K562 (cell line): Measurements from ENCODE around the gene KIAA1210. TPM values are rescaled to one million over a fixed set of nuclear protein-coding genes. Genes with fewer than 3 reads are reported as not detected.

Experiments
- ATAC-seq: fragments of 200-7000 bp; cut with Tn5 transposase; 3 replicates; pipeline ENCODE4 v1.9.1; 2020; ENCODE audit warnings: moderate library complexity
- BruUV-seq: library from RNA; stranded (reverse); fragments of 400-500 nt; replicated peaks from 2 replicates; lab custom pipeline; 2021; lab: Mats Ljungman, UMichigan
- CTCF ChIA-PET: fragments of 300-600 bp; formaldehyde crosslinking; extraction: SDS; loops from one replicate; lab custom pipeline; 2021; ENCODE audit warnings: low intra/inter-chr PET ratio; lab: Yijun Ruan, JAX
- POLR2A ChIA-PET: fragments of 300-600, 350-650 bp; sonication (Branson Sonifier 250); formaldehyde crosslinking; extraction: SDS; loops from one replicate; lab custom pipeline; 2021; ENCODE audit warnings: antibody characterized with exemption, inconsistent platforms; lab: Yijun Ruan, JAX
- DNase-seq, 4 experiments: peaks; one replicate each; pipeline versions ENCODE4 v3.0.0 to v3.0.0-alpha.2; 2011 to 2018; ENCODE audit warnings: low spot score in 3 of 4, mixed read lengths in 3 of 4; ENCODE audit errors: extremely low read depth in 1 of 4
- FAIRE-seq: peaks from 2 replicates; lab custom pipeline; 2011; peaks lifted over from hg19 to GRCh38; lab: Jason Lieb, UNC
- H2AFZ ChIP-seq: 2 replicates; pipeline ENCODE4 v1.6.0; 2011; ENCODE audit warnings: low read depth, low read length, control low read depth, inconsistent platforms
- H3K27ac ChIP-seq: fragments of 200-600 bp; 3 replicates; pipeline ENCODE4 v1.8.0; 2011; ENCODE audit warnings: low read depth, mild to moderate bottlenecking, control low read depth, inconsistent platforms, low read length, moderate library complexity, mixed read lengths; ENCODE audit errors: extremely low read depth
- H3K27me3 ChIP-seq, 2 experiments: fragments of 300-600 bp in 1 of 2; 2 replicates in 1 of 2; 3 replicates in 1 of 2; pipeline versions ENCODE4 v1.6.0 to v1.8.0; 2011; ENCODE audit warnings: inconsistent platforms in 2 of 2, low read length in 2 of 2, mild to moderate bottlenecking in 1 of 2, mixed read lengths in 1 of 2, moderate library complexity in 1 of 2; ENCODE audit not compliant: control insufficient read depth in 2 of 2, insufficient read depth in 2 of 2
- H3K36me3 ChIP-seq: fragments of 300-600 bp; 3 replicates; pipeline ENCODE4 v1.8.0; 2011; ENCODE audit warnings: mild to moderate bottlenecking, low read length, inconsistent platforms; ENCODE audit not compliant: control insufficient read depth, insufficient read depth
- H3K4me1 ChIP-seq, 2 experiments: fragments of 200-600 bp in 1 of 2; replicated peaks in 1 of 2; 2 replicates in 1 of 2; 3 replicates in 1 of 2; pipeline versions ENCODE4 v1.5.1 to v1.8.0; 2011; ENCODE audit warnings: inconsistent platforms in 2 of 2, low read length in 2 of 2, mild to moderate bottlenecking in 1 of 2, mixed read lengths in 1 of 2, moderate library complexity in 1 of 2; ENCODE audit not compliant: control insufficient read depth in 2 of 2, insufficient read depth in 2 of 2
- H3K4me2 ChIP-seq: 2 replicates; pipeline ENCODE4 v1.6.1; 2011; ENCODE audit warnings: low read length, control low read depth, inconsistent platforms, mixed read lengths; ENCODE audit not compliant: insufficient read depth
- H3K4me3 ChIP-seq: fragments of 200-600 bp; sonication (generic), shearing (Covaris generic); 2 replicates; pipeline ENCODE4 v1.5.1; 2016; ENCODE audit warnings: control low read depth, inconsistent platforms
- H3K79me2 ChIP-seq: fragments of 200-600 bp; 3 replicates; pipeline ENCODE4 v1.8.0; 2011; ENCODE audit warnings: low read length, inconsistent platforms; ENCODE audit not compliant: control insufficient read depth, insufficient read depth
- H3K9ac ChIP-seq, 2 experiments: 2 replicates each; pipeline versions ENCODE4 v1.6.0 to v1.6.1; 2011; ENCODE audit warnings: low read depth in 2 of 2, low read length in 2 of 2, control low read depth in 1 of 2, inconsistent platforms in 1 of 2, mild to moderate bottlenecking in 1 of 2, mixed read lengths in 1 of 2; ENCODE audit not compliant: insufficient read depth in 1 of 2
- H3K9me1 ChIP-seq: one replicate; pipeline ENCODE4 v1.6.0; 2011; ENCODE audit warnings: inconsistent platforms, mild to moderate bottlenecking, low read length, moderate library complexity; ENCODE audit not compliant: control insufficient read depth, insufficient read depth
- H3K9me3 ChIP-seq: replicated peaks from 2 replicates; pipeline ENCODE4 v1.5.1; 2011; ENCODE audit warnings: low read depth, low read length, inconsistent platforms; ENCODE audit not compliant: control insufficient read depth, insufficient read depth
- H4K20me1 ChIP-seq: replicated peaks from 2 replicates; pipeline ENCODE4 v1.6.1; 2011; ENCODE audit warnings: low read length, inconsistent platforms, mixed read lengths; ENCODE audit not compliant: control insufficient read depth, insufficient read depth
- ATF3 ChIP-seq, 2 experiments: fragments of 450-650 bp in 1 of 2; sonication (generic) in 1 of 2; formaldehyde crosslinking in 1 of 2; IDR thresholded peaks in 1 of 2; conservative IDR thresholded peaks in 1 of 2; 2 replicates each; pipeline versions ENCODE4 v1.6.1 to v1.8.1; 2016 to 2023; ENCODE audit warnings: mild to moderate bottlenecking in 2 of 2, moderate library complexity in 2 of 2, inconsistent platforms in 1 of 2, missing genetic modification reagents in 1 of 2
- E2F6 ChIP-seq, 2 experiments: IDR thresholded peaks; 2 replicates each; pipeline ENCODE4 v1.6.1; 2011; ENCODE audit warnings: borderline replicate concordance in 1 of 2, control low read depth in 1 of 2, low read depth in 1 of 2, low read length in 1 of 2, mild to moderate bottlenecking in 1 of 2, mixed read lengths in 1 of 2, moderate library complexity in 1 of 2; ENCODE audit not compliant: insufficient read depth in 1 of 2, insufficient read length in 1 of 2, poor library complexity in 1 of 2, severe bottlenecking in 1 of 2; ENCODE audit errors: extremely low read depth in 1 of 2
- HDAC2 ChIP-seq: fragments of 450-650 bp; IDR thresholded peaks from 2 replicates; pipeline ENCODE4 v1.6.1; 2016; ENCODE audit warnings: mild to moderate bottlenecking
- TFAP4 ChIP-seq: sonication (generic); formaldehyde crosslinking; IDR thresholded peaks from 2 replicates; pipeline ENCODE4 v1.8.0; 2022; ENCODE audit warnings: missing genetic modification reagents, mild to moderate bottlenecking, moderate library complexity, borderline replicate concordance
- ZNF253 ChIP-seq: fragments of 250-450 bp; sonication (Bioruptor Pico); conservative IDR thresholded peaks from 2 replicates; pipeline ENCODE4 v1.6.1; 2021; ENCODE audit warnings: mild to moderate bottlenecking
- in situ Hi-C: fragments of 300-500 bp; cut with MboI; formaldehyde crosslinking; loops from 4 replicates; pipeline ENCODE4 v1.15.0; 2018; ENCODE audit warnings: inconsistent platforms, mixed read lengths
- intact Hi-C: fragments of 100-400 bp; cut with micrococcal nuclease; formaldehyde crosslinking; loops from 2 replicates; pipeline ENCODE4 v1.14.2; 2022
- polyA plus RNA-seq, 8 experiments: library from polyadenylated mRNA; depleted of rRNA in 4 of 8; stranded (reverse) in 5 of 8; unstranded in 3 of 8; fragments of >200 nt; fragmentation: Nextera tagmentation in 2 of 8; fragmentation: Illumina TruSeq in 1 of 8; extraction: Ambion mirVana in 2 of 8; extraction: Trizol in 1 of 8; gene quantifications; 2 replicates each; pipeline versions ENCODE4 v1.2.1 to v1.2.3, GENCODE V29; 2011 to 2014; ENCODE audit warnings: inconsistent platforms in 1 of 8, missing spikeins in 1 of 8
- total RNA-seq, 7 experiments: library from RNA; depleted of rRNA in 6 of 7; stranded (reverse); fragments of >200 nt in 6 of 7; fragmentation: Illumina TruSeq in 2 of 7; extraction: Trizol in 2 of 7; gene quantifications; 2 replicates each; pipeline versions ENCODE4 v1.2.1 to v1.2.3, GENCODE V29; 2011 to 2021; ENCODE audit warnings: low replicate concordance in 1 of 7
- TF ChIP-seq, protein P1 (sequence below): fragments of 450-650 bp; IDR thresholded peaks from 2 replicates; pipeline ENCODE4 v1.6.1; 2017; ENCODE audit warnings: antibody characterized with exemption
- TF ChIP-seq, protein P2 (sequence below): sonication (generic); formaldehyde crosslinking; IDR thresholded peaks from 2 replicates; pipeline ENCODE4 v1.8.0; 2023; ENCODE audit warnings: mild to moderate bottlenecking, missing genetic modification reagents
- TF ChIP-seq, protein P3 (sequence below): fragments of 250-450 bp; sonication (Bioruptor Pico); IDR thresholded peaks from 2 replicates; pipeline ENCODE4 v1.6.1; 2021; ENCODE audit warnings: mild to moderate bottlenecking

KIAA1210 gene
- total and polyA plus RNA-seq, 9 of the 15 experiments (the other 6 are each of a cell fraction or from before 2014, with no cell fraction given) = not detected

- in situ Hi-C loops = no loop called here
- TF ChIP-seq TFAP4 = no peak
- TF ChIP-seq, protein P1, sequence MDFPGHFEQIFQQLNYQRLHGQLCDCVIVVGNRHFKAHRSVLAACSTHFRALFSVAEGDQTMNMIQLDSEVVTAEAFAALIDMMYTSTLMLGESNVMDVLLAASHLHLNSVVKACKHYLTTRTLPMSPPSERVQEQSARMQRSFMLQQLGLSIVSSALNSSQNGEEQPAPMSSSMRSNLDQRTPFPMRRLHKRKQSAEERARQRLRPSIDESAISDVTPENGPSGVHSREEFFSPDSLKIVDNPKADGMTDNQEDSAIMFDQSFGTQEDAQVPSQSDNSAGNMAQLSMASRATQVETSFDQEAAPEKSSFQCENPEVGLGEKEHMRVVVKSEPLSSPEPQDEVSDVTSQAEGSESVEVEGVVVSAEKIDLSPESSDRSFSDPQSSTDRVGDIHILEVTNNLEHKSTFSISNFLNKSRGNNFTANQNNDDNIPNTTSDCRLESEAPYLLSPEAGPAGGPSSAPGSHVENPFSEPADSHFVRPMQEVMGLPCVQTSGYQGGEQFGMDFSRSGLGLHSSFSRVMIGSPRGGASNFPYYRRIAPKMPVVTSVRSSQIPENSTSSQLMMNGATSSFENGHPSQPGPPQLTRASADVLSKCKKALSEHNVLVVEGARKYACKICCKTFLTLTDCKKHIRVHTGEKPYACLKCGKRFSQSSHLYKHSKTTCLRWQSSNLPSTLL = no peak
- TF ChIP-seq, protein P2, sequence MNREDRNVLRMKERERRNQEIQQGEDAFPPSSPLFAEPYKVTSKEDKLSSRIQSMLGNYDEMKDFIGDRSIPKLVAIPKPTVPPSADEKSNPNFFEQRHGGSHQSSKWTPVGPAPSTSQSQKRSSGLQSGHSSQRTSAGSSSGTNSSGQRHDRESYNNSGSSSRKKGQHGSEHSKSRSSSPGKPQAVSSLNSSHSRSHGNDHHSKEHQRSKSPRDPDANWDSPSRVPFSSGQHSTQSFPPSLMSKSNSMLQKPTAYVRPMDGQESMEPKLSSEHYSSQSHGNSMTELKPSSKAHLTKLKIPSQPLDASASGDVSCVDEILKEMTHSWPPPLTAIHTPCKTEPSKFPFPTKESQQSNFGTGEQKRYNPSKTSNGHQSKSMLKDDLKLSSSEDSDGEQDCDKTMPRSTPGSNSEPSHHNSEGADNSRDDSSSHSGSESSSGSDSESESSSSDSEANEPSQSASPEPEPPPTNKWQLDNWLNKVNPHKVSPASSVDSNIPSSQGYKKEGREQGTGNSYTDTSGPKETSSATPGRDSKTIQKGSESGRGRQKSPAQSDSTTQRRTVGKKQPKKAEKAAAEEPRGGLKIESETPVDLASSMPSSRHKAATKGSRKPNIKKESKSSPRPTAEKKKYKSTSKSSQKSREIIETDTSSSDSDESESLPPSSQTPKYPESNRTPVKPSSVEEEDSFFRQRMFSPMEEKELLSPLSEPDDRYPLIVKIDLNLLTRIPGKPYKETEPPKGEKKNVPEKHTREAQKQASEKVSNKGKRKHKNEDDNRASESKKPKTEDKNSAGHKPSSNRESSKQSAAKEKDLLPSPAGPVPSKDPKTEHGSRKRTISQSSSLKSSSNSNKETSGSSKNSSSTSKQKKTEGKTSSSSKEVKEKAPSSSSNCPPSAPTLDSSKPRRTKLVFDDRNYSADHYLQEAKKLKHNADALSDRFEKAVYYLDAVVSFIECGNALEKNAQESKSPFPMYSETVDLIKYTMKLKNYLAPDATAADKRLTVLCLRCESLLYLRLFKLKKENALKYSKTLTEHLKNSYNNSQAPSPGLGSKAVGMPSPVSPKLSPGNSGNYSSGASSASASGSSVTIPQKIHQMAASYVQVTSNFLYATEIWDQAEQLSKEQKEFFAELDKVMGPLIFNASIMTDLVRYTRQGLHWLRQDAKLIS (CRISPR knock-in tag) = no peak
- TF ChIP-seq HDAC2 = no peak
- TF ChIP-seq ZNF253 (CRISPR knock-in tag) = no peak
- no peak for TF ChIP-seq ATF3 (IDR thresholded peaks at IDR 0.05)
- no peak for TF ChIP-seq ATF3 (CRISPR knock-in tag; conservative IDR thresholded peaks at IDR 0.05)
- TF ChIP-seq E2F6 (IDR thresholded peaks at IDR 0.05; ENCODE audit: borderline replicate concordance in 1 of 2, extremely low read depth in 1 of 2, insufficient read depth in 1 of 2, insufficient read length in 1 of 2, low read depth in 1 of 2, low read length in 1 of 2, poor library complexity in 1 of 2, severe bottlenecking in 1 of 2) = no peak
- TF ChIP-seq, protein P3, sequence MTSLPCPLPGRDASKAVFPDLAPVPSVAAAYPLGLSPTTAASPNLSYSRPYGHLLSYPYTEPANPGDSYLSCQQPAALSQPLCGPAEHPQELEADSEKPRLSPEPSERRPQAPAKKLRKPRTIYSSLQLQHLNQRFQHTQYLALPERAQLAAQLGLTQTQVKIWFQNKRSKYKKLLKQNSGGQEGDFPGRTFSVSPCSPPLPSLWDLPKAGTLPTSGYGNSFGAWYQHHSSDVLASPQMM (CRISPR knock-in tag) = no peak
Observed at GRCh38 chrX:119030990-119031389, 96.6 kb downstream of the KIAA1210 start.

More at GRCh38 chrX:119030990-119031389, 96.6 kb downstream of the KIAA1210 start:
- no peak for ATAC-seq
- ChIA-PET POLR2A (no interaction called here), CTCF (no interaction called here)
- FAIRE-seq = no peak
- no peak overlapping the region for H3K27ac ChIP-seq
- no peaks in the 10 kb centered on the region for H3K9me3 ChIP-seq
- H3K79me2 ChIP-seq = no peaks in the 10 kb centered on the region
- no peaks in the 10 kb centered on the region for H3K27me3 ChIP-seq
- H3K36me3 ChIP-seq = no peaks in the 10 kb centered on the region
- peaks cover 0 to 4% of the 10 kb centered on the region in 2 experiments; a peak in 2 of 5 replicates for H3K4me1 ChIP-seq
- no TSS peak for BruUV-seq
- DNase-seq = no peak
- intact Hi-C loops = no loop called here
- H4K20me1 ChIP-seq = no peaks in the 10 kb centered on the region
- no peak overlapping the region for H2AFZ ChIP-seq
- no peak overlapping the region for H3K4me2 ChIP-seq
- H3K4me3 ChIP-seq = no peak overlapping the region
- no peak overlapping the region for H3K9ac ChIP-seq
- H3K9me1 ChIP-seq = no peaks in the 10 kb centered on the region
